ENCODE data around the gene PDCD11. TPM values are rescaled to one million over a fixed set of nuclear protein-coding genes. Genes with fewer than 3 reads are reported as not detected.

PDCD11 gene
- total RNA-seq, 3 donors from 2014 or later, result 122 to 127 (median 124) TPM

- DNase-seq (no peak), ATAC-seq (no peak)
- H3K4me3 Mint-ChIP-seq, result no peak overlapping the region
- H3K4me1 Mint-ChIP-seq (ENCODE audit: low read depth), result peaks cover 25% of the 10 kb centered on the region
- H3K9me3 Mint-ChIP-seq, result no peaks in the 10 kb centered on the region
- H3K36me3 Mint-ChIP-seq (ENCODE audit: insufficient read depth), result no peaks in the 10 kb centered on the region
- H3K27me3 Mint-ChIP-seq (ENCODE audit: low read depth), result peaks cover 35% of the 10 kb centered on the region
Observed at GRCh38 chr10:103490986-103491314, 94.5 kb downstream of the PDCD11 start.

DNA sequence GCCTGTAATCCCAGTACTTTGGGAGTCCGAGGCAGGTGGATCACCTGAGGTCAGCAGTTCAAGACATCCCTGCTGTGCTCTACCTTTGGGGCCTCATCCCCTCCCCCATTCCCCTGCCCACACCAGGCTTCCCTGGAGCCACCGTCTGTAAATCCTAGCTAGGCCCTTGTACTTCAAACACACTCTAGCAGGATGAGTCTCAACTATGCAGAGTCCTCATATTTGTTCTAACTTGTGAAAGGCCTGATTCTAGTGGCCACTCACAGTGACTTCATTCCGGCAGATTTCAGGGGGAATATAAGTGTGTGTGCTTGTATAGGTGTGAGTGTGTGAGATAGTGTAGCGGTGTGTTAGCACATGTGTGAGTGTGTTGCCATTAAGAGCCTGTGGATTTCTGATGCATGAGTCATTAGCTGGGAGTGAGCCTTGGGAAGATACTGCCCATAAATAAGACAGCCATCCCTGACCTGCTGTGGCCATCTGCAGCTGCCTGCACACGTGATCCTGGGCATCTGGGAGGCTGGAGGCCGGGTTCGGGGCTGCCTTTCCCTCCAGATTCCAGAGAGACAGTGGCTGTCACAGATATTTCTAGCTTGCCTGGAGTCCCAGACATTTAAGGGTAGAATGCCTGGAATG, 95.4 kb downstream of the PDCD11 start:
- peaks cover 35% of the 10 kb centered on the region for H3K27me3 Mint-ChIP-seq (ENCODE audit: low read depth)
- no peak for DNase-seq
- H3K4me1 Mint-ChIP-seq (ENCODE audit: low read depth), result peaks cover 25% of the 10 kb centered on the region
- H3K9me3 Mint-ChIP-seq, result no peaks in the 10 kb centered on the region
- peak overlapping the region; percentile 26 for H3K4me3 Mint-ChIP-seq
- no peaks in the 10 kb centered on the region for H3K36me3 Mint-ChIP-seq (ENCODE audit: insufficient read depth)
- ATAC-seq, result no peak

GRCh38 chr10:103492655-103493261, 96.3 kb downstream of the PDCD11 start:
- no peak for ATAC-seq
- H3K4me3 Mint-ChIP-seq, result peak overlapping the region; percentile 79
- H3K36me3 Mint-ChIP-seq (ENCODE audit: insufficient read depth), result no peaks in the 10 kb centered on the region
- no peaks in the 10 kb centered on the region for H3K9me3 Mint-ChIP-seq
- DNase-seq, result no peak
- peaks cover 43% of the 10 kb centered on the region for H3K27me3 Mint-ChIP-seq (ENCODE audit: low read depth)
- H3K4me1 Mint-ChIP-seq (ENCODE audit: low read depth), result peaks cover 25% of the 10 kb centered on the region

DNA sequence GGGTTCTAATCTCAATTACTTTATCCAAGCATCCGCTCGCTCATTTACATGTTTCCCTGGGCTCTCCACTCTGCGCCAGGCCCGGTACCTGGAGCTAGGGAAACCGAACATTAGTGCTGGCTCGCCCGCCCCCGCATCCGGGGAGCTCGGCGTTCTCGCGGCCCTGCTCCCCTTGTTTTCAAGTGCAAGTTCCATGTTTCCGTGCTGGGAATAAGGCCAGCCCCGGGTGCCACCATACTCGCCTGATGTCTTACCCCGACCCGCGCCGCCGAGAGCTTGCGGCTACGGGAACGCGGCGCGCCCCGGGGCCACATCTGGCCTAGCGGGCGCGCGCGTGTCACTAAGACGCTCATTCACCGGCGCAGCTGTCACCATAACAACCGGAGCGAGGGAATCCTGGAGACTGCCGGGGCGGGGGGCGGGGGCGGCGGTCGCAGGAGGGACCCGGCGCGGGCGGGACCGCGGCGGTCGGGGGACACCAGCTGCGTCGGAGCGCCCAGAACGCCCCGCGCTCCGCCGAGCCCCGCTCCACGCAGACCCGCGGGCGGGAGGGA, 97.0 kb downstream of the PDCD11 start, which contains the start of gene NEURL1:
Gene NEURL1 (plus strand): TSS at position 344 of the 554 bp plus-strand sequence. CDS start 683 bp downstream, outside the sequence.
- no peak for DNase-seq
- Mint-ChIP-seq H3K27me3 (ENCODE audit: low read depth) (peaks cover 44% of the 10 kb centered on the region), H3K4me1 (ENCODE audit: low read depth) (peaks cover 25% of the 10 kb centered on the region), H3K36me3 (ENCODE audit: insufficient read depth) (no peaks in the 10 kb centered on the region), H3K9me3 (no peaks in the 10 kb centered on the region), H3K4me3 (peak within 1 kb of the TSS; percentile 79)
- ATAC-seq, result peak; percentile 35 to 43

- Mint-ChIP-seq H3K27me3 (ENCODE audit: low read depth) (peaks cover 44% of the 10 kb centered on the region), H3K9me3 (no peaks in the 10 kb centered on the region), H3K4me3 (peak overlapping the region; percentile 74)
Observed at GRCh38 chr10:103493916-103494877, 97.8 kb downstream of the PDCD11 start.

GRCh38 chr10:103495321-103495720, 98.9 kb downstream of the PDCD11 start:
- Mint-ChIP-seq H3K36me3 (ENCODE audit: insufficient read depth) (no peaks in the 10 kb centered on the region), H3K9me3 (no peaks in the 10 kb centered on the region), H3K4me1 (ENCODE audit: low read depth) (peaks cover 21% of the 10 kb centered on the region), H3K4me3 (no peak overlapping the region), H3K27me3 (ENCODE audit: low read depth) (peaks cover 49% of the 10 kb centered on the region)
- DNase-seq, result no peak
- ATAC-seq, result no peak

More at GRCh38 chr10:103493916-103494877, 97.8 kb downstream of the PDCD11 start:
- Mint-ChIP-seq H3K36me3 (ENCODE audit: insufficient read depth) (no peaks in the 10 kb centered on the region), H3K4me1 (ENCODE audit: low read depth) (peaks cover 25% of the 10 kb centered on the region)
- DNase-seq (no peak), ATAC-seq (peak; percentile 49 to 53)

Other genes starting within 250 kb of the PDCD11 start
- 10 to 100 TPM; 34.7 to 45.9 (median 41.3) TPM for gene NT5C2, start 203.4 kb upstream of the PDCD11 start, total RNA-seq
- gene RPEL1, start 150.7 kb upstream of the PDCD11 start, total RNA-seq, result under 1 TPM in 1 of 3 donors, not detected in 2; 0.18 TPM
- gene INA, start 119.5 kb upstream of the PDCD11 start, total RNA-seq, result under 1 TPM; 0.27 to 0.38 (median 0.32) TPM
- 10 to 100 TPM; 15.8 to 18.1 (median 16.9) TPM for gene PCGF6, start 45.5 kb upstream of the PDCD11 start, total RNA-seq
- 1 to 10 TPM; 6.9 to 9.6 (median 7.8) TPM for gene TAF5, start 28.6 kb upstream of the PDCD11 start, total RNA-seq
- gene ATP5MK, start 151 bp upstream of the PDCD11 start, total RNA-seq, result 100 to 1,000 TPM; 426 to 450 (median 433) TPM
- gene CALHM2, start 55.7 kb downstream of the PDCD11 start, total RNA-seq, result 1 to 10 TPM; 2.8 to 6.0 (median 3.8) TPM
- not detected for gene CALHM1, start 62.3 kb downstream of the PDCD11 start, total RNA-seq
- gene CALHM3, start 82.6 kb downstream of the PDCD11 start, total RNA-seq, result not detected
- 1 to 10 TPM in 2 of 3 donors, under 1 TPM in 1; 0.84 to 2.0 (median 1.5) TPM for gene NEURL1, start 97.1 kb downstream of the PDCD11 start, total RNA-seq

Data from activated T-cell treated with anti-CD3 and anti-CD28 coated beads, Interleukin-2, amount 50 U/mL, for 4 hours (primary cell).